SU-DHL-6 (cell line): ENCODE results near the gene SLC4A8.

ENCODE experiments used
- H2AFZ ChIP-seq: fragments of 200-600 bp; sonication (generic); 2 replicates; pipeline ENCODE4 v1.6.1; 2014; ENCODE audit warnings: low read depth, mild to moderate bottlenecking, moderate library complexity, mixed read lengths, antibody characterized with exemption, low read length; ENCODE audit not compliant: severe bottlenecking
- H3F3A ChIP-seq: fragments of 200-600 bp; shearing (Covaris generic); 2 replicates; pipeline ENCODE4 v1.6.0; 2016; ENCODE audit warnings: antibody characterized with exemption, mild to moderate bottlenecking; ENCODE audit not compliant: insufficient read depth
- H3K27ac ChIP-seq: fragments of 200-600 bp; sonication (generic); 2 replicates; pipeline ENCODE4 v1.5.1; 2016; ENCODE audit warnings: low read depth, mild to moderate bottlenecking, low read length, moderate library complexity, mixed read lengths
- H3K27me3 ChIP-seq: fragments of 200-600 bp; sonication (generic), shearing (Covaris generic); 2 replicates; pipeline ENCODE4 v1.6.0; 2014; ENCODE audit warnings: mild to moderate bottlenecking, low read length
- H3K36me3 ChIP-seq: fragments of 200-600 bp; sonication (generic); 2 replicates; pipeline ENCODE4 v1.6.1; 2014; ENCODE audit warnings: mild to moderate bottlenecking, low read length, mixed read lengths
- H3K4me2 ChIP-seq: fragments of 300-600, 200-600 bp; shearing (Covaris generic), sonication (generic); 2 replicates; pipeline ENCODE4 v1.6.0; 2014; ENCODE audit warnings: low read length, low read depth, mild to moderate bottlenecking; ENCODE audit not compliant: poor library complexity, severe bottlenecking
- H3K4me3 ChIP-seq: fragments of 200-600 bp; sonication (generic); 2 replicates; pipeline ENCODE4 v1.5.1; 2014; ENCODE audit warnings: antibody characterized with exemption, low read length, mild to moderate bottlenecking, mixed read lengths; ENCODE audit not compliant: insufficient read depth, poor library complexity, severe bottlenecking
- H3K79me2 ChIP-seq: fragments of 200-600 bp; sonication (generic); 2 replicates; pipeline ENCODE4 v1.6.1; 2014; ENCODE audit warnings: mild to moderate bottlenecking, low read length, moderate library complexity; ENCODE audit not compliant: insufficient read depth
- H3K9ac ChIP-seq: fragments of 200-600 bp; sonication (generic); 2 replicates; pipeline ENCODE4 v1.7.0; 2014; ENCODE audit warnings: mild to moderate bottlenecking, low read length
- H3K9me2 ChIP-seq: fragments of 200-600 bp; sonication (generic); replicated peaks from 2 replicates; pipeline ENCODE4 v1.6.1; 2014; ENCODE audit warnings: low read length; ENCODE audit not compliant: insufficient read depth
- H3K9me3 ChIP-seq: fragments of 200-600 bp; sonication (generic); 2 replicates; pipeline ENCODE4 v1.6.1; 2014; ENCODE audit warnings: low read length, mixed read lengths; ENCODE audit not compliant: insufficient read depth
- H4K20me1 ChIP-seq: fragments of 200-600 bp; sonication (generic); 2 replicates; pipeline ENCODE4 v1.6.1; 2014; ENCODE audit warnings: low read depth, mild to moderate bottlenecking, antibody characterized with exemption, low read length, moderate library complexity, mixed read lengths
- CTCF ChIP-seq: fragments of 200-600 bp; sonication (generic); IDR thresholded peaks from one replicate; pipeline ENCODE4 v1.5.1; 2017; ENCODE audit warnings: antibody characterized with exemption, mild to moderate bottlenecking, low read length, moderate library complexity; ENCODE audit not compliant: insufficient read depth, poor library complexity, severe bottlenecking
- EZH2phosphoT487 ChIP-seq: fragments of 200-600 bp; sonication (generic), shearing (Covaris generic); conservative IDR thresholded peaks from 2 replicates; pipeline ENCODE4 v1.6.1; 2018; ENCODE audit warnings: mild to moderate bottlenecking, antibody characterized with exemption, low read length, moderate library complexity, mixed read lengths

Gene SLC4A8

GRCh38 chr12:51538149-51538548 lies 113.5 kb downstream of the SLC4A8 start:
- Histone ChIP-seq H3K36me3 (no peaks in the 10 kb centered on the region), H3K9me3 (no peaks in the 10 kb centered on the region), H3K4me3 (no peak overlapping the region), H3K9ac (no peak overlapping the region), H3K27me3 (no peaks in the 10 kb centered on the region), H4K20me1 (no peaks in the 10 kb centered on the region), H2AFZ (no peak overlapping the region), H3F3A (no peaks in the 10 kb centered on the region), H3K9me2 (no peaks in the 10 kb centered on the region), H3K27ac (no peak overlapping the region), H3K4me2 (no peak overlapping the region), H3K79me2 (no peaks in the 10 kb centered on the region)
- TF ChIP-seq EZH2phosphoT487: no peak

DNA sequence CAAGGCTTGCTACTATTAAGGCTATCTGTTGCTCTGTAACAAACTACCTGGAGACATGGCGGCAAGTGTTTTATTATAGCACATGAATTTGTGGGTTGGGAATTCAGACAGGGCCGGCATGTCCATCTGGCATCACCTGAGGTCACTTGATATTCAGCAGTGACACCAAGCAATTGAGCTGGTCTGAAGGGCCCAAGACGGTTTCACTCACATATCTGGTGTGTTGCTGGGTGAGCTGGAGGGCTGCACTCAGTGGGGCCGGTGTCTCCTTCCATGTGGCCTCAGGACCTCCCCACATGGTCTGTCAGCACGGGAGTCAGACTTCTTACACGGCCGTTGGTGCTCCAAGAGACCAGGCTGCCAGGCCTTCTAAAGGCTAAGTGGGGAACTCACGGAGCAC lies 114.0 kb downstream of the SLC4A8 start:
- Histone ChIP-seq H3K79me2 (no peaks in the 10 kb centered on the region), H3K4me3 (no peak overlapping the region), H3K36me3 (no peaks in the 10 kb centered on the region), H3F3A (no peaks in the 10 kb centered on the region), H4K20me1 (no peaks in the 10 kb centered on the region), H3K9me2 (no peaks in the 10 kb centered on the region), H3K27ac (no peak overlapping the region), H3K9me3 (no peaks in the 10 kb centered on the region), H3K4me2 (no peak overlapping the region), H3K27me3 (no peaks in the 10 kb centered on the region), H3K9ac (no peak overlapping the region), H2AFZ (no peak overlapping the region)
- no peak for TF ChIP-seq EZH2phosphoT487
- TF ChIP-seq CTCF: no peak

DNA sequence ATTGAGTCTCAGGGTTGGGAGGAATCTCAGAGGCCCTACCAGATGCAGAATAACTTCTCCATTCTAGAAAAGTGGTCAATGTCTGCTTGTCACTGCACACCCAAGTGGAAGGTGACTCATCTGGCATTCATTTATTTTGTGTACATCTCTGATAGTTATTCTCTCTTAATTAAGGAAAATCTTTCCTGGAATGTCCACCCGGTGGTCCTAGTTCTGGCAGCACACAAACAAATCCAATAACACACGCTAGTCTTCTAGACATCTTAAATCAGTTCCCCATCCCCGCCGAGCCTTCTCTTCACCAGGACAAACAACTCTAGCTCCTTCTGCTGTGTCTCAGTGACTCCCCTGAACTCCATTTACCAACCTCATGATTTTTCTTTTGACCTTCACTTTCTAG lies 116.4 kb downstream of the SLC4A8 start:
- no peak overlapping the region for H3K27ac ChIP-seq
- H3F3A ChIP-seq: no peaks in the 10 kb centered on the region
- H3K9me3 ChIP-seq: no peaks in the 10 kb centered on the region
- H3K9me2 ChIP-seq: no peaks in the 10 kb centered on the region
- no peak overlapping the region for H2AFZ ChIP-seq
- no peak for TF ChIP-seq EZH2phosphoT487
- TF ChIP-seq CTCF: no peak
- H3K27me3 ChIP-seq: no peaks in the 10 kb centered on the region
- no peaks in the 10 kb centered on the region for H4K20me1 ChIP-seq
- H3K36me3 ChIP-seq: no peaks in the 10 kb centered on the region
- no peak overlapping the region for H3K4me2 ChIP-seq
- H3K4me3 ChIP-seq: no peak overlapping the region
- H3K79me2 ChIP-seq: no peaks in the 10 kb centered on the region
- H3K9ac ChIP-seq: no peak overlapping the region

DNA sequence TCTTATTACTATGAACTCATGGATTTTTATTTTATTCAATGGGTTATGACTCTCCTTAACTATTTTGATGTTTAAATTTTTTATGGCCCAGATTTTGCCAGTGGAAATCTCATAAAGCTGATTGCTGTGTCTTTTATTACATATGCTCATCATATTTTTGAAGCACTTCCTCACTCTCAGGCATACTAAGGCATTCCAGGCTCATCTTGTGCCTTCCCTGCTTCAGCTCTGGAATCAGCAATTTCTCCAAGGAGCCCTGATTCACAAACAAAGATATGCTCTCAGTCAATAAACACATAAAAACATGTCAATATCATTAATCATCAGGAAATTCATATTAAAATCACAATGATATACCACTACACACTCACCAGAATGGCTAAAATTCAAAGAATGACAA lies 121.5 kb downstream of the SLC4A8 start:
- Histone ChIP-seq H3K36me3 (no peaks in the 10 kb centered on the region), H4K20me1 (no peaks in the 10 kb centered on the region), H3K9me3 (no peaks in the 10 kb centered on the region), H3K9ac (no peak overlapping the region), H3K27me3 (peaks cover 3% of the 10 kb centered on the region; the same call in 1 of the 2 replicates), H3K4me2 (no peak overlapping the region), H2AFZ (no peak overlapping the region), H3F3A (no peaks in the 10 kb centered on the region), H3K9me2 (no peaks in the 10 kb centered on the region), H3K4me3 (no peak overlapping the region), H3K79me2 (no peaks in the 10 kb centered on the region), H3K27ac (no peak overlapping the region)
- TF ChIP-seq EZH2phosphoT487 (no peak), CTCF (no peak)
